Measurements from ENCODE around the gene COX20.

COX20 gene

GRCh38 chr1:244893836-244894235 is 58.4 kb downstream of the COX20 start:
- H3K27ac ChIP-seq (ENCODE audit: low read length): no peak overlapping the region
- H3K9me3 ChIP-seq (ENCODE audit: control insufficient read depth in 1 of 2, low read length in 2 of 2): no peaks in the 10 kb centered on the region

More at GRCh38 chr1:244893836-244894235, 58.4 kb downstream of the COX20 start:
- Histone ChIP-seq H3K27me3 (ENCODE audit: low read depth, low read length) (no peaks in the 10 kb centered on the region), H3K4me3 (ENCODE audit: low read depth in 1 of 2, low read length in 2 of 2) (no peak overlapping the region), H3K4me1 (ENCODE audit: control insufficient read depth in 1 of 2, insufficient read depth in 2 of 2, low read length in 2 of 2) (no peaks in the 10 kb centered on the region), H3K36me3 (ENCODE audit: control insufficient read depth in 1 of 2, insufficient read depth in 2 of 2, low read length in 2 of 2) (no peaks in the 10 kb centered on the region)

Data from muscle layer of duodenum (tissue), 2 donors.